HPDE6-E6E7 (cell line): ENCODE measurements around the gene DDR1.
"Not testable (repeated sequence)": the region's sequence is repeated elsewhere in the genome, so short reads cannot be mapped to it uniquely, and the experiment has no call there.

Experiments
- DNase-seq: peaks from one replicate; pipeline ENCODE4 v3.0.0; 2011; ENCODE audit warnings: missing footprints; ENCODE audit errors: extremely low spot score

Gene DDR1

GRCh38 chr6:30883685-30884520 lies at the start of gene DDR1:
Gene DDR1 (plus strand): TSS chr6:30884519. CDS start chr6:30888730, 4,211 bp downstream.
- DNase-seq, result peak; percentile 77

DNA sequence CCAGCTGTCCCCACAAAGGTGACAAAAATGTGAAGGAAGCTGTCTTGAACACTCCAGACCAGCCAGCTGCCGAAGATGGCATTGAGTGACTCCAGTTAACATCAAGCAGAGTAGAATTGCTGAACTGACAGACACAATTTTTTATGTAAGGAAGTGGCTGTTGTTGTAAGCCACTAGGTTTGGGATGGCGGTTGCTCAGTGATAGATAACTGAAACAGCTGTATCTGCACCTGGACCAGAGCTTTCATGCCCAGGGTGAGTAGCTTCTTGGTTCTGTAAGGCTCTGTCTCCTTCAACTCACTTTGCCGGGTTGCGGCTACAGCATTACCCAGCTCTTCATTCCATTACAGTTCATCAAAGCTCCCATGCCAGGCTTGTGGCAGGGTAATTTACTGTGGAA lies 49.7 kb upstream of the DDR1 start:
- no peak for DNase-seq

DNA sequence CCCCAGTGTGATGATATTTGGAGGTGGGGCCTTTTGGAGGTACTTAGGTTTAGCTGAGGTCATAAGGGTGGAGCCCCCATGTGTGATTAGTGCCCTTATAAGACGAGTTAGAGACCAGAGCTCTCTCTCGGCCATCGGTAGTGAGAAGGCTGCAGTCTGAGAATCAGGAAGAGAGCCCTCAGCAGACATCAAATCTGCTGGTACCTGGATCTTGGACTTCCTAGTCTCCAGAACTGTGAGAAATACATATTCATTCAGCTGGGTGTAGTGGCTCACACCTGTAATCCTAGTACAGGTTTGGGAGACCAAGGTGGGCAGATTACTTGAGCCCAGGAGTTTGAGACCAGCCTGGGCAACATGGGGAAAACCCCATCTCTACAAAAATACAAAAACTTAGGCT lies 48.7 kb upstream of the DDR1 start:
- no peak for DNase-seq

- DNase-seq, result no peak
Observed at GRCh38 chr6:30836431-30836866, 47.9 kb upstream of the DDR1 start.

DNA sequence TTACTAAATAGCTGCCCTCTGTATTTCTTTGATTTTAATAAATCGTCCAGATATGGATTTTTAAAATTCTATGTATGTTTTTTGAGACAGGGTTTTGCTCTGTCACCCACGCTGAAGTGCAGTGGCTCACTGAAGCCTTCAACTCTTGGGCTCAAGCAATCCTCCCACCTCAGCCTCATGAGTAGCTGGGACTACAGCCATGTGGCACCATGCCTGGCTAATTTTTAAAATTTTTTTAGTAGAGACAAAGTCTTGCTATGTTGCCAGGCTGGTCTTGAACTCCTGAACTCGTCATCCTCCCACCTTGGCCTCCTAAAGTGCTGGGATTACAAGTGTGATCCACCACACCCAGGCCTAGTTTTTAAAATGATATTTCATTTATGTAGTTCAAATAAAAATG lies 47.4 kb upstream of the DDR1 start:
- DNase-seq, result no peak

DNA sequence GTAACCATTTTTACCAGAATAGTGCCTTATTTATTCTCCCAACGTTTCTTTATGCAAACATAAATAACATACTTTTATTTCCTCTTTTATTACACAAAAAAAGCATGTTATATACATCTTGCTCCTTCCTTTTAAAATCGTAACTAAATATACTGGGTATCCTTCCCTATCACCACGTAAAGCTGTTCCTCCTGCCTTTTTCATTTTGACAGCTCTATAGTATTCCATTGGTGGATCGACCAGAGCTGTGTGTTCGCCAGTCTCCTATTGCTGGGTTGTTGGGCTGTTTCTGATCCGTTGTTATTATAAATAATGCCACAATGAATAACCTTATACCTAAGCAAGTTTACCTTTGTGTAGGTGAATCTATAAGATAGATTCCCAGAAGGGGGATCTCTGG lies 46.9 kb upstream of the DDR1 start:
- DNase-seq, result no peak

GRCh38 chr6:30837870-30838269 lies 46.4 kb upstream of the DDR1 start:
- no peak for DNase-seq

- no peak for DNase-seq
Observed at GRCh38 chr6:30839671-30840070, 44.6 kb upstream of the DDR1 start.

DNA sequence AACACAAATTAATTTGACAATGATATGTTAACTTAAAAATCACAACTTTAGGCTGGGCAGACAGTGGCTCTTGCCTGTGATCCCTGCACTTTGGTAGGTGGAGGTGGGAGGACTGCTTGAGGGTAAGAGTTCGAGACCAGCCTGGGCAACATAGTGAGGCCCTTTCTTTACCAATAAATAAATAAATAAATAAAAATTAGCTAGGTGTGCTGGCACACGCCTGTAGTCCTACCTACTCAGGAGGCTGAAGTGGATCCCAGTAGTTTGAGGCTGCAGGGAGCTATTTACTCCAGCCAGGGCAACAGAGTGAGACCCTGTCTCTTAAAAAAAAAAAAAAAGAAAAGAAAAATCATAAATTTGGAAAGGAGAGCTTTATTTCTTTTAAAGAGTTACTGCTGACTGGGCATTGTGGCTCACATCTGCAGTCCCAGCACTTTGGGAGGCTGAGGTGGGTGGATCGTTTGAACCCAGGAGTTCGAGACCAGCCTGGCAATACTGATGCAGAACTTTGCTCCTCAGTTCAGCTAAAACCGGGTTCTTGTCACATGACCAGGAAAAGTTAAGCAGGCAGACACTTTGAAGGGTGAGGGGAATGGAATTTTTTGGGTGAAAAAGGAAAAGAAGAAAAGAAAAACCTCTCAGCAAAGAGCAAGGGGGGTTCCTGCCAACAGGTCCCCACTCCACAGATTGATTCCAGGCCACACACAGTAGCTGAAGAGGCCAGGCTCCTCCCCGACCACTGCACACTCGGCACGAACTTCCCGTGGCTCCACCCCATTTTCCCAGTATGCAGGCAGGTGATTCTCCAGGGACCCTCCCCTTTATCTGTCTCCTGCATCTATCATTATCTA lies 44.0 kb upstream of the DDR1 start:
- DNase-seq, result no peak

- DNase-seq, result no peak
Observed at GRCh38 chr6:30840935-30841643, 43.2 kb upstream of the DDR1 start.

GRCh38 chr6:30841644-30842504 lies 42.4 kb upstream of the DDR1 start:
- DNase-seq, result no peak

DNA sequence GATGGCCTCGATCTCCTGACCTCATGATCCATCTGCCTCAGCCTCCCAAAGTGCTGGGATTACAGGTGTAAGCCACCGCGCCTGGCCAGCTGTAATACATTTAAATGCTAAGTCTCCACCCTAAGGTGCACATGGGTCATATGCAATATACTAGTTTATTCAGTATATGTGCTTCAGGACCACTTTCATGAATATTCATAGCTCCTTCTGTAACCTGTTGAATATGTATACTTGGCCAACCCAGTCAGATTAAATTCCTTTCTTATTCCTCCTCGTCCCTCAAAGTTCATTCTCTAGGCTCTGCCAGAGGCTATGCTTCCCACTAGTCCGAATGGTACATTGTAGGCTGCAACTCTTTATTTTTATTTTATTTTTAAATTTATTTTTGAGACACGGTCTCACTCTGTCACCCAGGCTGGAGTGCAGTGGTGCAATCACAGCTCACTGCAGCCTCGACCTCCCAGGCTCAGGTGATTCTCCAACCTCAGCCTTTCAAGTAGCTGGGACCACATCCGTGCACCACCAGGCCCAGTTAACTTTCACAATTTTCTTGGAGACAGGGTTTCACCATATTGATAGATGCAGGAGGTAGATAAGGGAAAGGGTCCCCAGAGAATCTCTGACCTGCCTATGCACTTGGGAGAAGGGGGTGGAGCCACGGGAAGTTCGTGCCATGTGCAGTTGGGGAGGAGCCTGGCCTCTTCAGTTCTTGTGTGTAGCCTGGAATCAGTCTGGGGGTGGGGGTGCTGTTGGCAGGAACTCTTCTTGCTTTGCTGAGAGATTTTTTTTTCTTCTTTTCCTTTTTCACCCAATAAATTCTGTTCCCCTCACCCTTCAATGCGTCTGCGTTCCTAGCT lies 41.3 kb upstream of the DDR1 start:
- no peak for DNase-seq

DNA sequence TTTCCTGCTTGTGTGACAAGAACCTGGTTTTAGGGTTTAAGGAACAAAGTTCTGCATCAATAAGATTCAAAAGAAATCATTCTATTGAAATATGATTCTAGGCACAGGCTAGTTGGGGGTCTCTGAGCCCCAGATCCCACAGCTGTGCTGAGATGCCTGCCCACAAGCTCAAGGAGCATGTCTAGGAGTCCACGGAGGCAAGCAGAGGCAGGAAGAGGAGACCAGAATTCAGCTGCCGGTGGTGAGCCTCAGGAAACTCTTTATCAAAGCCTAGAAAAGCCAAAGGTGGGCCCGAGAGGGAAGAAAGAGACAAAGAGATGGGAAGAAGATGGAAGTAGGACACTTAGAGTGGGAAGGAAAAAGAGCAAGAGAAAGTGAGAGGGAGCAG lies 40.7 kb upstream of the DDR1 start:
- DNase-seq, result no peak

GRCh38 chr6:30844118-30844535 lies 40.2 kb upstream of the DDR1 start:
- DNase-seq, result no peak

- DNase-seq, result no peak
Observed at GRCh38 chr6:30845183-30845582, 39.1 kb upstream of the DDR1 start.

DNA sequence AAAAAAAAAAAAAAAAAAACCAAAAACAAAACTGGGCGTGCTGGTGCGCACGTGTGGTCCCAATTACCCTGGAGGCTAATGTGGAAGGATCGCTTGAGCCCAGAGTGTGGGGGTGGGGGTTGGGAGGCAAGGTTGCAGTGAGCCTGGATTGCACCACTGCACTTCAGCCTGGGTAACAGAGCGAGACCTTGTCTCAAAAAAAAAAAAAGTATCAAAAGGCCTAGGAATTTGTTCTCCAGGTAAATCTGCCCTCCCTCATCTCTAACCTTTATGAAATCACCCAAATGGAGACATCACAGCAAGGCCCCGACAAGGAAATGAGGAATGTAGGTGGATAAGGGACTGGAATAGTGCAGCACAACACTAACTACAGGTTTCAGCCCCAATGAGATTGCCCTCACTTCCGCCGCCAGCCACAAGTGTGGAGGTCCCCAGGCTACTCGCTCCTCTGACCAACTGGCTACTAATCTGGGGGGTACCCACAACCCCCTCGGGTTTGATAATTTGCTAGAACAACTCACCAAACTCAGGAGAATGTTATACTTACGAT lies 36.8 kb upstream of the DDR1 start:
- DNase-seq, result no peak

GRCh38 chr6:30847971-30848436 lies 36.3 kb upstream of the DDR1 start:
- DNase-seq, result no peak

GRCh38 chr6:30849903-30850651 lies 34.2 kb upstream of the DDR1 start:
- no peak for DNase-seq

- DNase-seq, result not testable (repeated sequence)
Observed at GRCh38 chr6:30852459-30852858, 31.9 kb upstream of the DDR1 start.
